NCI-H345 treated with DMSO at 0.1 percent for 48 hours (cell line): ENCODE results near the gene GMPPB.

Source experiments
- DNase-seq: peaks from one replicate; lab custom pipeline; 2025; ENCODE audit not compliant: unreplicated experiment; lab: John Stamatoyannopoulos, UW

Gene GMPPB

GRCh38 chr3:49673121-49673714, 50.5 kb downstream of the GMPPB start:
- DNase-seq: no peak

- DNase-seq: no peak
These were observed 52.2 kb downstream of the GMPPB start for GRCh38 chr3:49671291-49672288.

- DNase-seq: no peak
These were observed 52.8 kb downstream of the GMPPB start for GRCh38 chr3:49670940-49671290.
